CD14-positive monocyte (primary cell): ENCODE measurements around the gene ACTA2. TPM values are rescaled to one million over a fixed set of nuclear protein-coding genes. Genes with fewer than 3 reads are reported as not detected.

Experiments used
- DNase-seq, 3 donors: peaks; one replicate each; pipeline ENCODE4 v3.0.0-alpha.2; 2011 to 2022
- H2AFZ ChIP-seq: 2 replicates; pipeline ENCODE4 v1.6.0; 2012; ENCODE audit warnings: mild to moderate bottlenecking, low read depth, low read length, inconsistent platforms; ENCODE audit not compliant: insufficient read depth, poor library complexity, severe bottlenecking
- H3K27ac ChIP-seq, 2 donors: 1 replicate in 1 of 2; 2 replicates in 1 of 2; pipeline ENCODE4 v1.5.1; 2012 to 2013; ENCODE audit warnings: low read length in 2 of 2, control low read depth in 1 of 2, inconsistent platforms in 1 of 2, low read depth in 1 of 2, mild to moderate bottlenecking in 1 of 2
- H3K27me3 ChIP-seq, 2 donors: one replicate each; pipeline versions ENCODE4 v1.6.0 to v1.6.1; 2011 to 2013; ENCODE audit warnings: low read length in 2 of 2; ENCODE audit not compliant: control insufficient read depth in 2 of 2, insufficient read depth in 2 of 2
- H3K36me3 ChIP-seq, 2 donors: replicated peaks in 1 of 2; 1 replicate in 1 of 2; 2 replicates in 1 of 2; pipeline versions ENCODE4 v1.5.1 to v1.6.1; 2012 to 2013; ENCODE audit warnings: low read length in 2 of 2, control low read depth in 1 of 2, inconsistent platforms in 1 of 2, mild to moderate bottlenecking in 1 of 2; ENCODE audit not compliant: insufficient read depth in 2 of 2, control insufficient read depth in 1 of 2
- H3K4me1 ChIP-seq, 2 donors: 1 replicate in 1 of 2; 2 replicates in 1 of 2; pipeline versions ENCODE4 v1.5.1 to v1.6.1; 2012 to 2013; ENCODE audit warnings: low read length in 2 of 2, control low read depth in 1 of 2, inconsistent platforms in 1 of 2, mild to moderate bottlenecking in 1 of 2, moderate library complexity in 1 of 2; ENCODE audit not compliant: insufficient read depth in 2 of 2, control insufficient read depth in 1 of 2
- H3K4me2 ChIP-seq: replicated peaks from 2 replicates; pipeline ENCODE3; 2012; ENCODE audit warnings: low read length, moderate library complexity, mild to moderate bottlenecking; ENCODE audit not compliant: poor library complexity, severe bottlenecking; ENCODE audit errors: extremely low read depth
- H3K4me3 ChIP-seq, 3 experiments: fragments of 200-600 bp in 1 of 3; sonication (generic) in 1 of 3; replicated peaks in 1 of 3; 1 replicate in 2 of 3; 2 replicates in 1 of 3; pipeline ENCODE4 v1.5.1; 2011 to 2013; ENCODE audit warnings: low read length in 3 of 3, mild to moderate bottlenecking in 3 of 3, control low read depth in 2 of 3, low read depth in 2 of 3, inconsistent platforms in 1 of 3, moderate library complexity in 1 of 3
- H3K79me2 ChIP-seq: 2 replicates; pipeline ENCODE4 v1.6.0; 2012; ENCODE audit warnings: mild to moderate bottlenecking, control low read depth, inconsistent platforms, low read length, moderate library complexity; ENCODE audit not compliant: insufficient read depth
- H3K9ac ChIP-seq: 2 replicates; pipeline ENCODE4 v1.6.0; 2017; ENCODE audit warnings: low read length, mild to moderate bottlenecking; ENCODE audit not compliant: insufficient read depth, poor library complexity, severe bottlenecking
- H3K9me3 ChIP-seq, 2 donors: replicated peaks in 1 of 2; 1 replicate in 1 of 2; 2 replicates in 1 of 2; pipeline versions ENCODE4 v1.5.1 to v1.6.1; 2012 to 2013; ENCODE audit warnings: low read length in 2 of 2, control low read depth in 1 of 2; ENCODE audit not compliant: control insufficient read depth in 1 of 2, insufficient read depth in 1 of 2
- H4K20me1 ChIP-seq: 2 replicates; pipeline ENCODE4 v1.6.0; 2012; ENCODE audit warnings: mild to moderate bottlenecking, low read length, control low read depth, moderate library complexity; ENCODE audit not compliant: insufficient read depth
- H3K27ac Mint-ChIP-seq, 7 donors: one replicate each; pipeline ENCODE4 v1.8.0; 2020; ENCODE audit warnings: mild to moderate bottlenecking in 7 of 7, mixed read lengths in 7 of 7, moderate library complexity in 6 of 7, inconsistent platforms in 2 of 7
- H3K27me3 Mint-ChIP-seq, 3 donors: one replicate each; pipeline ENCODE4 v1.8.0; 2021 to 2022; ENCODE audit warnings: low read depth in 3 of 3, mild to moderate bottlenecking in 3 of 3, mixed read lengths in 3 of 3, moderate library complexity in 3 of 3, inconsistent platforms in 1 of 3
- H3K36me3 Mint-ChIP-seq, 2 donors: one replicate each; pipeline ENCODE4 v1.8.0; 2020; ENCODE audit warnings: mixed read lengths in 2 of 2, inconsistent platforms in 1 of 2, mild to moderate bottlenecking in 1 of 2
- H3K4me1 Mint-ChIP-seq: one replicate; pipeline ENCODE4 v1.8.0; 2020; ENCODE audit warnings: mild to moderate bottlenecking, mixed read lengths
- H3K4me3 Mint-ChIP-seq, 2 donors: one replicate each; pipeline ENCODE4 v1.8.0; 2020; ENCODE audit warnings: mild to moderate bottlenecking in 2 of 2, mixed read lengths in 2 of 2, moderate library complexity in 1 of 2
- H3K9me3 Mint-ChIP-seq, 7 donors: one replicate each; pipeline ENCODE4 v1.8.0; 2020 to 2022; ENCODE audit warnings: mixed read lengths in 7 of 7, mild to moderate bottlenecking in 6 of 7, moderate library complexity in 6 of 7, inconsistent platforms in 2 of 7
- CTCF ChIP-seq: fragments of 200-600 bp; IDR thresholded peaks from one replicate; pipeline ENCODE4 v1.8.0; 2022; ENCODE audit warnings: antibody characterized with exemption, mild to moderate bottlenecking
- WGBS: methylation state at CpG from one replicate; pipeline ENCODE4 v1.1.5; 2013; ENCODE audit warnings: missing lambda C conversion rate; ENCODE audit not compliant: insufficient coverage; 5-methylcytosine and 5-hydroxymethylcytosine counted together
- intact Hi-C, 2 donors: fragments of 100-400 bp; cut with micrococcal nuclease; formaldehyde crosslinking; loops; one replicate each; pipeline versions ENCODE4 v1.15.0 to v1.15.1; 2023
- polyA plus RNA-seq, 3 donors: library from polyadenylated mRNA; depleted of rRNA in 1 of 3; unstranded in 2 of 3; stranded (reverse) in 1 of 3; fragments of 300-500 nt in 2 of 3; fragments of >200 nt in 1 of 3; fragmentation: Illumina TruSeq in 2 of 3; gene quantifications; 1 replicate in 2 of 3; 2 replicates in 1 of 3; pipeline ENCODE4 v1.2.3, GENCODE V29; 2012 to 2021

The ACTA2 gene
- polyA plus RNA-seq, 3 donors: 4.4 to 12.3 (median 6.8) TPM

GRCh38 chr10:88919041-88919440, 33.5 kb downstream of the ACTA2 start:
- H3K9ac ChIP-seq: no peak overlapping the region
- no peak overlapping the region for H3K4me3 ChIP-seq
- no peaks in the 10 kb centered on the region for H3K27me3 ChIP-seq
- no peak overlapping the region for H3K4me3 Mint-ChIP-seq
- H3K27ac Mint-ChIP-seq: no peak overlapping the region
- no peak for DNase-seq
- TF ChIP-seq CTCF: no peak
- H3K4me2 ChIP-seq: no peak overlapping the region
- peaks cover 0 to 1% (median 0%) of the 10 kb centered on the region in 3 donors for H3K27me3 Mint-ChIP-seq
- no peaks in the 10 kb centered on the region for H3K4me1 ChIP-seq
- H3K27ac ChIP-seq: no peak overlapping the region
- no peaks in the 10 kb centered on the region for H3K36me3 ChIP-seq
- no CpG with 5 or more reads among the region's 1 CpG for WGBS
- H3K79me2 ChIP-seq: no peaks in the 10 kb centered on the region
- peaks cover 8 to 11% of the 10 kb centered on the region in 2 donors for H3K36me3 Mint-ChIP-seq
- no peaks in the 10 kb centered on the region for H4K20me1 ChIP-seq
- no peak overlapping the region for H2AFZ ChIP-seq
- peaks cover 9% of the 10 kb centered on the region for H3K4me1 Mint-ChIP-seq
- no peaks in the 10 kb centered on the region for H3K9me3 ChIP-seq
- H3K9me3 Mint-ChIP-seq: peaks cover 0 to under 1% (median 0%) of the 10 kb centered on the region in 7 donors
- intact Hi-C loops: no loop called here

GRCh38 chr10:88918191-88918905, 34.2 kb downstream of the ACTA2 start:
- DNase-seq: no peak
- Mint-ChIP-seq H3K4me3 (no peak overlapping the region), H3K9me3 (no peaks in the 10 kb centered on the region), H3K36me3 (peaks cover 3 to 7% of the 10 kb centered on the region in 2 donors), H3K27ac (no peak overlapping the region), H3K27me3 (peaks cover 0 to 1% (median 0%) of the 10 kb centered on the region in 3 donors), H3K4me1 (peaks cover 9% of the 10 kb centered on the region)
- no peak for TF ChIP-seq CTCF
- Histone ChIP-seq H3K4me3 (no peak overlapping the region), H3K27me3 (no peaks in the 10 kb centered on the region), H3K36me3 (no peaks in the 10 kb centered on the region), H3K27ac (no peak overlapping the region), H3K9ac (no peak overlapping the region), H3K4me2 (no peak overlapping the region), H2AFZ (no peak overlapping the region), H3K9me3 (no peaks in the 10 kb centered on the region), H4K20me1 (no peaks in the 10 kb centered on the region), H3K79me2 (no peaks in the 10 kb centered on the region), H3K4me1 (no peaks in the 10 kb centered on the region)
- intact Hi-C loops: no loop called here
- WGBS: no CpG with 5 or more reads among the region's 3 CpGs
